NCI-H345 treated with DMSO at 0.1 percent for 48 hours (cell line): ENCODE measurements around the gene SCFD1.
"Not testable (repeated sequence)": the region's sequence is repeated elsewhere in the genome, so short reads cannot be mapped to it uniquely, and the experiment has no call there.

Experiments
- DNase-seq: peaks from one replicate; lab custom pipeline; 2025; ENCODE audit not compliant: unreplicated experiment; lab: John Stamatoyannopoulos, UW

SCFD1 gene, protein sequence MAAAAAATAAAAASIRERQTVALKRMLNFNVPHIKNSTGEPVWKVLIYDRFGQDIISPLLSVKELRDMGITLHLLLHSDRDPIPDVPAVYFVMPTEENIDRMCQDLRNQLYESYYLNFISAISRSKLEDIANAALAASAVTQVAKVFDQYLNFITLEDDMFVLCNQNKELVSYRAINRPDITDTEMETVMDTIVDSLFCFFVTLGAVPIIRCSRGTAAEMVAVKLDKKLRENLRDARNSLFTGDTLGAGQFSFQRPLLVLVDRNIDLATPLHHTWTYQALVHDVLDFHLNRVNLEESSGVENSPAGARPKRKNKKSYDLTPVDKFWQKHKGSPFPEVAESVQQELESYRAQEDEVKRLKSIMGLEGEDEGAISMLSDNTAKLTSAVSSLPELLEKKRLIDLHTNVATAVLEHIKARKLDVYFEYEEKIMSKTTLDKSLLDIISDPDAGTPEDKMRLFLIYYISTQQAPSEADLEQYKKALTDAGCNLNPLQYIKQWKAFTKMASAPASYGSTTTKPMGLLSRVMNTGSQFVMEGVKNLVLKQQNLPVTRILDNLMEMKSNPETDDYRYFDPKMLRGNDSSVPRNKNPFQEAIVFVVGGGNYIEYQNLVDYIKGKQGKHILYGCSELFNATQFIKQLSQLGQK

GRCh38 chr14:30621940-30622830 is at the start of gene SCFD1:
SCFD1 (plus strand) TSS chr14:30622319; CDS start chr14:30622339, 20 bp downstream.
- peak; percentile 90 for DNase-seq

- DNase-seq: no peak
Observed at GRCh38 chr14:30572771-30573170, 49.3 kb upstream of the SCFD1 start.

DNA sequence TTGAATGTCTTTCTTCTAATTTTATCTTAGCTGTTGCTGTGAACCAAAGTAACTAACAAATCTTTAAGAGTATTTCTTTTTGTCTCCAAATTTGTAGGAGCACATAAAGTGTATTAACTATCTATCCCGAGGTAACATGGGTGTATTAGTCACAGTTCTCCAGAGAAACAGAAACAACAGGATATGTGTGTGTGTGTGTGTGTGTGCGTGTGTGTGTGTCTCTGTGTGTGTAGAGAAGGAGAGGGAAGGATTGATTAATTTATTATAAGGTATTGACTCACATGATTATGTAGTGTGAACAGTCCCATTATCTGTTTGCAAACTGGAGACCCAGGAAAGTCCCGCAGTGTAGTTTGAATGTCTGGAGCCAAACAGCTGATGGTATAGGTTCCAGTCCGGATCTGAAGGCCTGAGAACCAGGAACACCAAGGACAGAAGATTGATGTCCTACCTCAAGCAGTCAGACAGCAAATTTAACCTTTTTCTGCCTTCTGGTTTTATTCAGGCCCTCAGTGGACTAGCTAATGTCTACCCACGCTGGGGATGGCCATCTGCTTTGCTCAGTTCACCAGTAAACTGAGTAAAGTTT is 48.8 kb upstream of the SCFD1 start:
- no peak for DNase-seq

DNA sequence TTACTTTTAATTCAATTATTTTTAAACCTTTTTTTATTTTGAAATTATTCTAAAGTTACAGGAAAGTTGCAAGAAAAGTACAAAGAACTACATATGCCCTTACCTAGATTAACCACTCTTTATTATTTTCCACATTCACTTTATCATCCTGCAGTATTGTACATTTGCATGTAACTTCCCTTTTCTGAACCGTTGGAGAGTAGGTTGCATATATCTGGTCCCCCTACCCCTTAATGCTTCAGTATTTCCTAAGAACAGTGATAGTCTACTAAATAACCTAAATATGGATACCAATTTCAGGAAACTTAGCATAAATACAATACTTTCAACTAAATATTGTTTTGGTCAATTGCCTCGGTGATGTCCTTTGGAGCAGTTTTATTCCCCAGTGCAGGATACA is 48.2 kb upstream of the SCFD1 start:
- DNase-seq: no peak

DNA sequence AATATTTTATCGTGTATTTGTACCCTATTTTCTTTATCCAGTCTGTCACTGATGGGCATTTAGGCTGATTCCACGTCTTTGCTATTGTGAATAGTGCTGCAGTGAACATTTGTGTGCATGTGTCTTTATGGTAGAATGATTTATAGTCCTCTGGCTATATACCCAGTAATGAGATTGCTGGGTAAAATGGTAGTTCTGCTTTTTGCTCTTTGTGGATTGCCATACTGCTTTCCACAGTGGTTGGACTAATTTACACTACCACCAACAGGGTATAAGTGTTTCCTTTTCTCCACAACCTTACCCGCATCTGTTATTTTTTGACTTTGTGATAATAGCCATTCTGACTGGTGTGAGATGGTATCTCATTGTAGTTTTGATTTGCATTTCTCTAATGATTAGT is 47.3 kb upstream of the SCFD1 start:
- DNase-seq: not testable (repeated sequence)

DNA sequence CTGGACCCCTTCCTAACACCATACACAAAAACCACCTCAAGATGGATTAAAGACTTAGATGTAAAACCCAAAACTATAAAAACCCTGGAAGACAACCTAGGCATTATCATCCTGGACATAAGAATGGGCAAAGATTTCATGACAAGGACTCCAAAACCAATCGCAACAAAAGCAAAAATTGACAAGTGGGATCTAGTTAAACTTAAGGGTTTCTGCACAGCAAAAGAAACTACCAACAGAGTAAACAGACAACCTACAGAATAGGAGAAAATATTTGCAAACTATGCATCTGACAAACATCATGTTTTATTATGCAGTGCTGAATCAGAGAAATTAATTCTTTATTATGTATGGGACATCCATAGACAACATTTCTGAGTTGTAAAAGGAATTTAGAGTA is 45.8 kb upstream of the SCFD1 start:
- not testable (repeated sequence) for DNase-seq

GRCh38 chr14:30580616-30581282 is 41.4 kb upstream of the SCFD1 start:
- no peak for DNase-seq

DNA sequence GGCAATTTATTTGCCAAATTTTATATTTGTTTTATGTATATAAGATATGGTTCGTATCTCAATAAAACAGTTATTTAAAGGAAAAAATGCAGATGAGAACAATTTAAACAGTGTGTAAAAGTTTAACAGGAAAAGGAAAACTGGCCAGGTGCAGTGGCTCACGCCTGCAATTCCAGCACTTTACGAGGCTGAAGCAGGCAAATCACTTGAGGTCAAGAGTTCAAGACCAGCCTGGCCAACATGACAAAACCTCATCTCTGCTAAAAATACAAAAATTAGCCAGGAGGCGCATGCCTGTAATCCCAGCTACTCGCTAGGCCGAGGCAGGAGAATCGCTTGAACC is 40.9 kb upstream of the SCFD1 start:
- DNase-seq: no peak

GRCh38 chr14:30582376-30582775 is 39.7 kb upstream of the SCFD1 start:
- no peak for DNase-seq

DNA sequence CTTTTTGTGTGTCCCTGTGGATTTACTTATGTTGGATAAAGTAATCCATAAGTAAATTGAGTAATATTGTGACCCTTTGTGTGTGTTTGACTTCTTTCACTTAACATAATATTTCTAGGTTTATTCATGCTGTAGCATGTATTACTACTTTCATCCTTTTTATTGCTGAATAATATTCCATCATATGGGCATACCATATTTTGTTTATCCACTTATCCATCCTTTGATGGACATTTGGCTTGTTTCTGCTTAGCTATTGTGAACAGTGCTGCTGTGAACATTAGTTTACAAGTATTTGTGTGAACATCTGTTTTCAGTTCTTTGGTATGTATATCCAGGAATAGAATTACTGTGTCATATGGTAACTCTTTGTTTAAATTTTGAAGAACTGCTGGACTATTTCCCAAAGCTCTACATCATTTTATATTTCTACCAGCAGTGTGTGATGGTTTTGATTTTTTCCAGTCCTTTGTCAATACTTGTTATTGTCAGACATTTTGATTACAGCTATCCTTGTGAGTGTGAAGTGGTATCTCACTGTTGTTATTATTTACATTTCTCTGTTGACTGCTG is 38.0 kb upstream of the SCFD1 start:
- no peak for DNase-seq

- no peak for DNase-seq
Observed at GRCh38 chr14:30585204-30585603, 36.9 kb upstream of the SCFD1 start.

GRCh38 chr14:30587141-30587540 is 35.0 kb upstream of the SCFD1 start:
- DNase-seq: no peak

GRCh38 chr14:30588873-30589272 is 33.2 kb upstream of the SCFD1 start:
- no peak for DNase-seq

DNA sequence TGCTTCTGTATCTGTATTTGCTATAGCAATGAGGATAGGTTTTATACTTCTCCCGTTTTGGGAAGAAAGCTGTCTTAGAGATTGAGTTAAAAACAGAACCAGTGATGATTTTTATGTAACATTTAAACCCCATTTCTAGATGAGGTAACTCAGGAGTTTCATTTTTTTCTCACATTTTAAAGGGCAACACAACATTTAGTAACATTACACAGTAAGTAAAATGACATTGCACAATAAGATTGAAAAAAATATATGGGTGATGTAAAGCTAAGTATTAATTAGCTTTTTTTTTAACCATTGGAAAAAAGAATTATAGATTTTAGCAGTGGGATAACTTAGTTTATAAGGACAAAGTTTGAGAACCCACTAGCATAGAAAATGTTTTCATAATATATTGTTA is 25.2 kb upstream of the SCFD1 start:
- DNase-seq: no peak

GRCh38 chr14:30597504-30597903 is 24.6 kb upstream of the SCFD1 start:
- no peak for DNase-seq

DNA sequence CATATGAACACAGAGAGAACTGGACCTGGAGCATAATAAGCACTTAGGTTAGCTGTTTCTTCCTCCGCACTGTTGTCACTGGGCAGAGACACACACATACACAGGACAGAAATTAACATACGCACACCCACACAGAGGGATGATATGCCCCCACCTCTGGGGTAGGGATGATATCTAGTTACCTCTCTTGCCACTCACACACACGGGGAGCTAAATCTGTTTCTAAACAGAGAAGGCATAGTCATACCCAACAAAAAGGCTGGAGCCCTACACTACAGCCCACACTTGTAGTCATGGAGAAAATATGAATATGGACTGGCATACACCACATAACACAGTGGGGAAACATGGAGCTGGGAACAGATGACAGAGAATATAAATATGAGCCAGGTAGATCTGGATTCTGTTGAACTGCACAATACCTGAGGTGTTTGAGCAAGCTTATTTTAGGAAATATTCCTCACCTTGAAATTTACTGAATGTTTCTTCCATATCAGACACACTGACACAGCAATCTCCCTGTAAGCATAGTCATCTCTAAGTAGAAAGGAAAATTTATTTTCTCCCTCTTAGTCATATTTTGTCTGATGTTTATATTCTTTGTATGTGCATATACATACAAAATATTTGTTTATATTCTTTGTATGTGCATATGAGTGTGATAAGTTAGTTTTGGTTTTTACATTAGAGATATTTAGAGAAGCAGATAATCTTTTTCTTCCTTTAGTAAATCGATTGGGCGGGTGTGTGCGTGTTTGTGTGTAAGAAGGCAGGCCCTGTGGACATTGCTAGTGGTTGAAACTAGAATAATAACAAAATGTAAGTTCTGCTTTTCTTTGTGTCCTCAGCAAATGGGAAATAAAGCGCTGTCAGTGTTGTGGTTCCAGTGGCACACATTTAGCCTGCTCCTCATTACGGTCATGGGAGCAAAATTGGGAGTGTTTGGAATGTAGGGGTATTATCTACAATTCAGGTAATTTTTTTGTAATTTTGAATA is 20.9 kb upstream of the SCFD1 start:
- DNase-seq: no peak

DNA sequence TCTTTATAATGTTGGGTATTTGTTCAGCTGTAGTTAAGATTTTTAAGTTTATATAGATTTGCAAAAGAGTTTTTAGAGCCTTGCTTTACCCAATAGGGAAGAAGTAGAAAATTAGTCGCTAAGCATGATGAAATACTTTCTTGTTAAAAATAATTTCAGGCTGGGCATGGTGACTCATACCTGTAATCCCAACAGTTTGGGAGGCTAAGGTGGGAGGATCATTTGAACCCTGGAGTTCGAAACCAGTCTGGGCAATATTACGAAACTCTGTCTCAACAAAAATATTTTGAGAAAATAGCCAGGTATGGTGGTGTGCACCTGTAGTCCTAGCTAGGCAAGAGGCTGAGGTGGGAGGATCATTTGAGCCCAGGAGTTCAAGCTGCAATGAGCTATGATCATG is 18.7 kb upstream of the SCFD1 start:
- DNase-seq: no peak

- not testable (repeated sequence) for DNase-seq
Observed at GRCh38 chr14:30604696-30605095, 17.4 kb upstream of the SCFD1 start.

GRCh38 chr14:30607156-30607780 is 14.9 kb upstream of the SCFD1 start:
- DNase-seq: no peak
